NOMO-1 (cell line): ENCODE measurements around the gene ELK3.
"Not testable (repeated sequence)": the region's sequence is repeated elsewhere in the genome, so short reads cannot be mapped to it uniquely, and the experiment has no call there.

Experiments used
- DNase-seq, 2 experiments: peaks; one replicate each; lab custom pipeline; 2025; ENCODE audit not compliant: unreplicated experiment in 2 of 2; lab: John Stamatoyannopoulos, UW

The ELK3 gene

GRCh38 chr12:96295532-96296160 is 101.5 kb downstream of the ELK3 start:
- no peak for DNase-seq

GRCh38 chr12:96297504-96297903 is 103.3 kb downstream of the ELK3 start:
- no peak for DNase-seq

- DNase-seq: no peak
Observed at GRCh38 chr12:96300064-96300463, 105.9 kb downstream of the ELK3 start.

- DNase-seq: no peak
Observed at GRCh38 chr12:96301732-96302131, 107.6 kb downstream of the ELK3 start.

- DNase-seq: no peak
Observed at GRCh38 chr12:96302687-96303310, 108.6 kb downstream of the ELK3 start.

GRCh38 chr12:96303653-96304052 is 109.5 kb downstream of the ELK3 start:
- no peak for DNase-seq

GRCh38 chr12:96305665-96306064 is 111.5 kb downstream of the ELK3 start:
- DNase-seq: no peak

GRCh38 chr12:96308881-96309280 is 114.7 kb downstream of the ELK3 start:
- no peak for DNase-seq

GRCh38 chr12:96310067-96310466 is 115.9 kb downstream of the ELK3 start:
- no peak for DNase-seq

- DNase-seq: no peak
Observed at GRCh38 chr12:96311191-96311590, 117.0 kb downstream of the ELK3 start.

GRCh38 chr12:96313606-96314005 is 119.4 kb downstream of the ELK3 start:
- DNase-seq: no peak

GRCh38 chr12:96314723-96315122 is 120.5 kb downstream of the ELK3 start:
- no peak for DNase-seq

- DNase-seq: not testable (repeated sequence)
Observed at GRCh38 chr12:96315741-96316481, 121.7 kb downstream of the ELK3 start.

GRCh38 chr12:96317801-96318200 is 123.6 kb downstream of the ELK3 start:
- not testable (repeated sequence) for DNase-seq
